ENCODE measurements around the gene MMP24OS. TPM values are rescaled to one million over a fixed set of nuclear protein-coding genes. Genes with fewer than 3 reads are reported as not detected.

Gene MMP24OS
- total and polyA plus RNA-seq, 2 experiments from 2014 or later = 19.0 to 58.5 TPM

DNA sequence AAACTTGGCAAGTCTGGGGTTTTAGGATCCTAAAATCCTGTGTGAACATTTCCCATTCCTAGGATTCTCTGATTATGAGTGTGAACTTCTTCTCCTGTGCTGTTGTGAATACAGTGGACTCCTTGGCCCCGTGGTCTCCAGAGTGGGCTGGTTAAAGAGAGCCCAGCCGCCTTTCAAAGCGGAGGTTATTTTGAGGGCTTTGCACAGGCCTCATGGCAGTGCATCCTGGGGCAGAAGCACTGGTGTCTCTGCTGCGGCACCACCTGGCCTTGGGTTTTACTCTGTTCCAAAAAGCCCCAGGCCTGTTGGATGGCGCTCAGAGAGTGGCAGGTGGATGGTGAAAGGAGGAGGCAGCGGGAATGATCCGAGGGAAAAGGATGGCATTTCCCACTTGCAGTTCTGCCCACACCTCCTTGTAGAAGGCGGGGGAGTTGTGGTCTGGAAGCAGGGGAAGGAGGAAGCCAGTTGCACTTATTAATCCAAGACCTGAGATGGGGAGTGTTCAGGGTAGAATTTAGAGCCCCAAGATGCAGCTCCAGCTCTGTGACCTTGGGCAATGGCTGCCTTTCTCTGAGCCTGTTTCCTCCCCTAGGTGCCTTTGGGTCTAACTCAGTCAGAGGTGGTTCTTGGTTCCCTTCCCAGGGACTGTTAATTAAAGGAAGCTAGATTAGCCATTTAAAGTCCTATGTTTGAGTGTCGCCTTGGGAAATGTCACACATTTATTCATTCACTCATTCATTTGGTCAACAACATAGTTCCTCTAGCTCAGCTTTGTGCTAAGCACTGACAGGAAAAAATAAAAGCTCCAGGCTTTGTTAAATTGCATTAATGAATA is 29.1 kb downstream of the MMP24OS start:
- Histone ChIP-seq H3K9me3 (ENCODE audit: low read depth) (no peaks in the 10 kb centered on the region), H3K9me2 (replicated peaks; ENCODE audit: insufficient read depth) (no peaks in the 10 kb centered on the region), H3K27ac (no peak overlapping the region), H3K4me1 (ENCODE audit: insufficient read depth) (no peaks in the 10 kb centered on the region), H3K27me3 (no peaks in the 10 kb centered on the region), H3K36me3 (replicated peaks; ENCODE audit: insufficient read depth, low read depth) (no peaks in the 10 kb centered on the region), H3K79me2 (no peaks in the 10 kb centered on the region), H3K4me3 (no peak overlapping the region), H4K20me1 (ENCODE audit: insufficient read depth, poor library complexity, severe bottlenecking) (no peaks in the 10 kb centered on the region), H3K4me2 (no peak overlapping the region), H2AFZ (no peak overlapping the region)
- 83% methylated on average over 9 of the region's 9 CpGs for WGBS (ENCODE audit: low lambda C conversion rate, missing lambda C conversion rate)
- TF ChIP-seq EZH2phosphoT487 (IDR thresholded peaks at IDR 0.05; ENCODE audit: low read depth, severe bottlenecking, unreplicated experiment) (no peak), EZH2 (IDR thresholded peaks at IDR 0.05; ENCODE audit: borderline replicate concordance) (no peak)
- TF ChIP-seq, protein P1, sequence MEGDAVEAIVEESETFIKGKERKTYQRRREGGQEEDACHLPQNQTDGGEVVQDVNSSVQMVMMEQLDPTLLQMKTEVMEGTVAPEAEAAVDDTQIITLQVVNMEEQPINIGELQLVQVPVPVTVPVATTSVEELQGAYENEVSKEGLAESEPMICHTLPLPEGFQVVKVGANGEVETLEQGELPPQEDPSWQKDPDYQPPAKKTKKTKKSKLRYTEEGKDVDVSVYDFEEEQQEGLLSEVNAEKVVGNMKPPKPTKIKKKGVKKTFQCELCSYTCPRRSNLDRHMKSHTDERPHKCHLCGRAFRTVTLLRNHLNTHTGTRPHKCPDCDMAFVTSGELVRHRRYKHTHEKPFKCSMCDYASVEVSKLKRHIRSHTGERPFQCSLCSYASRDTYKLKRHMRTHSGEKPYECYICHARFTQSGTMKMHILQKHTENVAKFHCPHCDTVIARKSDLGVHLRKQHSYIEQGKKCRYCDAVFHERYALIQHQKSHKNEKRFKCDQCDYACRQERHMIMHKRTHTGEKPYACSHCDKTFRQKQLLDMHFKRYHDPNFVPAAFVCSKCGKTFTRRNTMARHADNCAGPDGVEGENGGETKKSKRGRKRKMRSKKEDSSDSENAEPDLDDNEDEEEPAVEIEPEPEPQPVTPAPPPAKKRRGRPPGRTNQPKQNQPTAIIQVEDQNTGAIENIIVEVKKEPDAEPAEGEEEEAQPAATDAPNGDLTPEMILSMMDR (IDR thresholded peaks at IDR 0.05; ENCODE audit: poor library complexity) = no peak
- DNase-seq (ENCODE audit: low spot score) = no peak

DNA sequence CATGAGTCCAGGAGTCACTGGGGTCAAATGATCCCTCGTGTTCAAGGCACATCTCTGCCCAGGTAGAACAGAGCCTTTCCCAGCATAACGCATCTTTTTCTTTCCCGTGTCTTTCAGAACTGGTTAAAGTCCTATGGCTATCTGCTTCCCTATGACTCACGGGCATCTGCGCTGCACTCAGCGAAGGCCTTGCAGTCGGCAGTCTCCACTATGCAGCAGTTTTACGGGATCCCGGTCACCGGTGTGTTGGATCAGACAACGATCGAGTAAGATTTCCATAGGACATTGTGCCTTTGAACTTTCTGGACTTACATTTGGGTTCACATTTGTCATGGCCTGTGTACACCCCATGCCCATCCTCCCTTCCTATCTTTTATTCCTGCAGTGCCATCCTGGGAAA is 31.2 kb downstream of the MMP24OS start:
- no peak overlapping the region for H3K4me2 ChIP-seq
- H4K20me1 ChIP-seq (ENCODE audit: insufficient read depth, poor library complexity, severe bottlenecking) = no peaks in the 10 kb centered on the region
- 77% methylated on average over 12 of the region's 12 CpGs for WGBS (ENCODE audit: low lambda C conversion rate, missing lambda C conversion rate)
- no peaks in the 10 kb centered on the region for H3K9me3 ChIP-seq (ENCODE audit: low read depth)
- H3K9me2 ChIP-seq (replicated peaks; ENCODE audit: insufficient read depth) = no peaks in the 10 kb centered on the region
- DNase-seq (ENCODE audit: low spot score) = no peak
- H3K4me1 ChIP-seq (ENCODE audit: insufficient read depth) = no peaks in the 10 kb centered on the region
- no peaks in the 10 kb centered on the region for H3K36me3 ChIP-seq (replicated peaks; ENCODE audit: insufficient read depth, low read depth)
- no peak overlapping the region for H3K27ac ChIP-seq
- no peak overlapping the region for H2AFZ ChIP-seq
- H3K27me3 ChIP-seq = no peaks in the 10 kb centered on the region
- H3K79me2 ChIP-seq = no peaks in the 10 kb centered on the region
- TF ChIP-seq EZH2phosphoT487 (IDR thresholded peaks at IDR 0.05; ENCODE audit: low read depth, severe bottlenecking, unreplicated experiment) = no peak
- H3K4me3 ChIP-seq = no peak overlapping the region

DNA sequence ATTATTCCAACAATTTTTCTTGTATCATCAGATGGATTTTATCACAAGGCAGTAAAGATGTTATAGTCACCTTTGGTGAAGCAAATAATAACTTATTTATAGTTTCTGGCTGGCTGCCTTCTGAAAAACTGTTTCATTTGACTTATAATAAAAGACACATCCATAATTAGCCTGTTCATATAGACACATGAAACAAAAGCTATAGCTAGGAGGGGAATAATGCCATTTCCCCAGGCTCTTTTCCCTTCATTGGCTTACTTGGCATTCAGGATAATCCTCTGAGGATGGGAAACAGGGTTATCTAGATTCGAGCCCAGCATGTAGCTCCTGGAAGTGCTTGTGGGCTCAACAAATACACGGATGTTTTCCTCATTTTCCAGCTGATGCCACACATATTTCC is 33.9 kb downstream of the MMP24OS start:
- Histone ChIP-seq H4K20me1 (ENCODE audit: insufficient read depth, poor library complexity, severe bottlenecking) (no peaks in the 10 kb centered on the region), H3K27ac (no peak overlapping the region), H3K79me2 (no peaks in the 10 kb centered on the region), H3K36me3 (replicated peaks; ENCODE audit: insufficient read depth, low read depth) (no peaks in the 10 kb centered on the region), H3K4me1 (ENCODE audit: insufficient read depth) (no peaks in the 10 kb centered on the region), H3K9me3 (ENCODE audit: low read depth) (no peaks in the 10 kb centered on the region), H3K27me3 (no peaks in the 10 kb centered on the region), H2AFZ (no peak overlapping the region), H3K4me2 (no peak overlapping the region), H3K4me3 (no peak overlapping the region), H3K9me2 (replicated peaks; ENCODE audit: insufficient read depth) (no peaks in the 10 kb centered on the region)
- DNase-seq (ENCODE audit: low spot score) = no peak
- TF ChIP-seq EZH2 (IDR thresholded peaks at IDR 0.05; ENCODE audit: borderline replicate concordance) (no peak), EZH2phosphoT487 (IDR thresholded peaks at IDR 0.05; ENCODE audit: low read depth, severe bottlenecking, unreplicated experiment) (no peak)
- TF ChIP-seq, protein P1 (IDR thresholded peaks at IDR 0.05; ENCODE audit: poor library complexity) = no peak
- 59% methylated on average over 2 of the region's 2 CpGs for WGBS (ENCODE audit: low lambda C conversion rate, missing lambda C conversion rate)

DNA sequence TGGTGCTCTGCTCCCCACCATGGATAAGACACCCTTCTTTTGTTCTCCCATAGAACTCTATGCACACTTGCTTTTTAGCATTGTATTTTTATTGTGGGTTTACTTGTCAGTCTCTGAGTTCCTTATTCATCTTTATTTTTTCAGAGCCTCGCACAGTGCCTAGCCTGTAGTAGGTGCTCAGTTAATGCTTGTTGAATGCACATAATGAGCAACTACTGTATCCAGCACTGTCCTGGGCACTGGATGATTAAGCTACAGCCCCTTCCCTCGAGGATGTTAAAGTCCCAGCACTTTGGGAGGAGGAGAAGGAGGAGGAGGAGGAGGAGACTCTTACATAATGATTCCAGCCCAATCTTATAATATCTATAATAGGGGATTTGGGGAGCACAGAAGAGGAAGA is 34.6 kb downstream of the MMP24OS start:
- 64% methylated on average over 2 of the region's 2 CpGs for WGBS (ENCODE audit: low lambda C conversion rate, missing lambda C conversion rate)

More for the DNA sequence above, 34.6 kb downstream of the MMP24OS start:
- Histone ChIP-seq H2AFZ (no peak overlapping the region), H3K27ac (no peak overlapping the region), H4K20me1 (ENCODE audit: insufficient read depth, poor library complexity, severe bottlenecking) (no peaks in the 10 kb centered on the region), H3K36me3 (replicated peaks; ENCODE audit: insufficient read depth, low read depth) (no peaks in the 10 kb centered on the region), H3K9me3 (ENCODE audit: low read depth) (no peaks in the 10 kb centered on the region), H3K27me3 (no peaks in the 10 kb centered on the region), H3K4me2 (no peak overlapping the region), H3K9me2 (replicated peaks; ENCODE audit: insufficient read depth) (no peaks in the 10 kb centered on the region), H3K79me2 (no peaks in the 10 kb centered on the region), H3K4me3 (no peak overlapping the region), H3K4me1 (ENCODE audit: insufficient read depth) (no peaks in the 10 kb centered on the region)
- TF ChIP-seq EZH2 (IDR thresholded peaks at IDR 0.05; ENCODE audit: borderline replicate concordance) (no peak), EZH2phosphoT487 (IDR thresholded peaks at IDR 0.05; ENCODE audit: low read depth, severe bottlenecking, unreplicated experiment) (no peak)
- TF ChIP-seq, protein P1 (IDR thresholded peaks at IDR 0.05; ENCODE audit: poor library complexity) = no peak
- no peak for DNase-seq (ENCODE audit: low spot score)
